SJCRH30 (cell line): ENCODE measurements around the gene DCPS. TPM values are rescaled to one million over a fixed set of nuclear protein-coding genes. Genes with fewer than 3 reads are reported as not detected.

Source experiments
- DNase-seq, 2 experiments: peaks; one replicate each; pipeline ENCODE4 v3.0.0-alpha.2; 2015 to 2020
- H3K27ac ChIP-seq: fragments of 250-450 bp; sonication (Bioruptor Pico); 2 replicates; pipeline ENCODE4 v1.5.1; 2020; ENCODE audit warnings: mild to moderate bottlenecking, moderate library complexity
- H3K27me3 ChIP-seq: fragments of 250-450 bp; sonication (Bioruptor Pico); 2 replicates; pipeline ENCODE4 v1.5.1; 2020; ENCODE audit warnings: mild to moderate bottlenecking, moderate library complexity
- H3K36me3 ChIP-seq: fragments of 250-450 bp; sonication (Bioruptor Pico); 2 replicates; pipeline ENCODE4 v1.5.1; 2020; ENCODE audit warnings: mild to moderate bottlenecking, moderate library complexity
- H3K4me1 ChIP-seq: fragments of 250-450 bp; sonication (Bioruptor Pico); 2 replicates; pipeline ENCODE4 v1.5.1; 2020; ENCODE audit warnings: mild to moderate bottlenecking, moderate library complexity
- H3K4me3 ChIP-seq: fragments of 250-450 bp; sonication (Bioruptor Pico); 2 replicates; pipeline ENCODE4 v1.5.1; 2020; ENCODE audit warnings: mild to moderate bottlenecking, moderate library complexity
- H3K9me3 ChIP-seq: fragments of 250-450 bp; sonication (Bioruptor Pico); replicated peaks from 2 replicates; pipeline ENCODE4 v1.5.1; 2020; ENCODE audit warnings: mild to moderate bottlenecking, moderate library complexity
- total RNA-seq: library from RNA; depleted of rRNA; stranded (reverse); fragments of >200 nt; shearing (Covaris generic); gene quantifications from 2 replicates; pipeline ENCODE4 v1.2.3, GENCODE V29; 2014

The DCPS gene
- total RNA-seq, 1 experiment from 2014 or later, result 21.3 TPM

DNA sequence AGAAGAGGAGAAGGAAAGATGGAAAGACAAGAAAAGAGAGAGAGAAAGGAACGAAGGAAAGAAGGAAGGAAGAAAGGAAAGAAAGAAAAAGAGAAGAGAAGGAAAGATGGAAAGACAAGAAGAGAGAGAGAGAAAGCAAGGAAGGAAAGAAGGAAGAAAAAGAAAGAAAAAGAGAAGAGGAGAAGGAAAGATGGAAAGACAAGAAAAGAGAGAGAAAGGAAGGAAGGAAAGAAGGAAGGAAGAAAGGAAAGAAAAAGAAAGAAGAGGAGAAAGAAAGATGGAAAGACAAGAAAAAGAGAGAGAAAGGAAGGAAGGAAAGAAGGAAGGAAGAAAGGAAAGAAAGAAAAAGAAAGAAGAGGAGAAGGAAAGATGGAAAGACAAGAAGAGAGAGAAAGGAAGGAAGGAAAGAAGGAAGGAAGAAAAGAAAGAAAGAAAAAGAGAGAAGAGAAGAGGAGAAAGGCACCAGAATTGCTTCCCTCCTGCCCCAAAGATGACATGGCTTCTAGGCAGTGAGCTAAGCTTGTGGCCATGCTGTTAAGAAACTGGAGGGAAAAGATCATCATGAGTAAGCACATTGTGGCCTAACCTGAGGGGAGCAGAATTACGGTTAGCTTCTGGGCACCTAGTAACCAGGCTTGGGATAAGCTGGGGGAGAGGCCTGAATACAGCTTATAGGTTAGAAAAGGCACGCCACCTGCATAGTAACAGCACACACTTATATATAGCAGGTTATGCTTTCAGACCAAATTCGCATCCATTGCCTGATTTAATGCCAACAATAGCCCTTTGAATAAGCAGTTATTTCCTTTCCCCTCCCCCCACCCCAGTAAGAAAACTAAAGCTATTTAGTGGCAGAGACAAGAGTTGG is 49.3 kb downstream of the DCPS start:
- Histone ChIP-seq H3K4me3 (no peak overlapping the region), H3K4me1 (peaks cover 3% of the 10 kb centered on the region; the same call in 1 of the 2 replicates), H3K9me3 (no peaks in the 10 kb centered on the region), H3K36me3 (peaks cover 4% of the 10 kb centered on the region; the same call in 1 of the 2 replicates), H3K27ac (no peak overlapping the region), H3K27me3 (no peaks in the 10 kb centered on the region)
- no peak for DNase-seq

DNA sequence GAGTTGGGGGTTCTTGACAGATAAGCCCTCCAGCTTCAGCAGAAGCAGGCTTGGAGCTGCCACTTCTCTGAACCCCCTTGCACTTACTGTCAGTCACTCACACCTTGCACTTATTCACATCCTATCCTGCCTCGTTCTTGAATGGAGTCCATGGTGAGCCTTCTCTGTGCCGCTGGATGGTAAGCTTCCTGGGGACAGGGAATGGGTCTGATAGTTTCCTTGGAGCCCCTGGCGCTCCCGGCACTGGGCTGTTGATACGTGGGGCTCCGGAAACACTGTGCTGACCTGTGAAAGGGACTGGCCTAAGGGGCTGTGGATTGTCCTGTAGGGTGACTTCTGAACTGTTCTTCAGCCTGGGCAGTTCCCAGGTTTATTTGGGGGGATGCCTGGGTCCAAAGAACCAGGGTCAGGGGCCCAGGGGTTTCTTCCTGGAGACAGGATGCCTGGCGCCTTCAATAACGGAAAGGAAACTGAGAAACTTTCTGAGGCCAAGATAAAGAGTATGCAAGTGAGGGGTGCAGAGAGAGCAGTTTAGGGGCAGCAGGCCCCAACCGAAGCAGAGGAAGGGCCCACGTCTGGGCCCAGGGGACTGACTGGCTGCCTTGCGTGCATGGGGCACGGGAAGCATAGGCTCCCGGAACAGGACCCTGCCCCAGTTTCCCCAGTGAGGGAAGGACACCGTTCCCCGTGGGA is 50.9 kb downstream of the DCPS start:
- H3K9me3 ChIP-seq, result no peaks in the 10 kb centered on the region
- peak overlapping the region; percentile 96 for H3K27ac ChIP-seq
- DNase-seq, result no peak
- H3K36me3 ChIP-seq, result peaks cover 4% of the 10 kb centered on the region; the same call in 1 of the 2 replicates
- H3K27me3 ChIP-seq, result no peaks in the 10 kb centered on the region
- peak overlapping the region; percentile 95 for H3K4me3 ChIP-seq
- peaks cover 3% of the 10 kb centered on the region; the same call in 1 of the 2 replicates for H3K4me1 ChIP-seq

DNA sequence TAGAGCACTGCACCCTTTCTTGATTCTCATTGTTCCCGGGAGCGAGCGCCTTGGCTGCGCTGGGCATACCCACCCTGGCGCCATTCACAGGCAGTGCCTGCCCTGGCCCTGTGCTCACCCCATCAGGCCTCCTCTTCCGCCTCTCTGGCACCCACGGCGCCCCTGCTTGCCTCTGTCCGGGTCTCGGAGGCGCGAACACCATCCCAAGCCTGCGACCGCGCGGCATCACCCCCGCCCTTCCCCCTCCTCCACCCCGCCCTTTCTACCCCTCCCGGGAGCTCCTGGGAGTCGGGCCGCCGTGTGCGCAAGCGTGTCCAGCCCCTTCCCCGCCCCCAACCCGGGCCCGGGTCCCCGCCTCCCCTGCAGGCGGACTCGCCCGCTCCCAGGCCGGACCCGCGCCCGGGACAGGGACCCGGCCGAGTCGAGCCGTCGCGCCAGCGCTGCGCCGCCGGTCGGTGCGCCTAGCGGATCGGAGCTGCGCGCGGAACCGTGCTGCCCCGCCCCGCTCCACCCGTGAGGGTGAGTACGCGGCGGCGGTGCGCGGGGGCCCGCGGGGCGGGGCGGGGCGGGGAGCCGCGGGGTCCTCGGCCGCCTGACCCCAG is 51.6 kb downstream of the DCPS start, which contains the start of gene ST3GAL4:
TSS of gene ST3GAL4 (plus strand) at position 363 of the 602 bp plus-strand sequence. CDS start 50,470 bp downstream, outside the sequence.
- Histone ChIP-seq H3K4me1 (peaks cover 3% of the 10 kb centered on the region; the same call in 1 of the 2 replicates), H3K27me3 (no peaks in the 10 kb centered on the region), H3K9me3 (no peaks in the 10 kb centered on the region), H3K36me3 (peaks cover 2% of the 10 kb centered on the region; the same call in 1 of the 2 replicates), H3K4me3 (peak within 1 kb of the TSS; percentile 95), H3K27ac (peak within 1 kb of the TSS; percentile 96)
- peak; percentile 82 to 87 for DNase-seq

DNA sequence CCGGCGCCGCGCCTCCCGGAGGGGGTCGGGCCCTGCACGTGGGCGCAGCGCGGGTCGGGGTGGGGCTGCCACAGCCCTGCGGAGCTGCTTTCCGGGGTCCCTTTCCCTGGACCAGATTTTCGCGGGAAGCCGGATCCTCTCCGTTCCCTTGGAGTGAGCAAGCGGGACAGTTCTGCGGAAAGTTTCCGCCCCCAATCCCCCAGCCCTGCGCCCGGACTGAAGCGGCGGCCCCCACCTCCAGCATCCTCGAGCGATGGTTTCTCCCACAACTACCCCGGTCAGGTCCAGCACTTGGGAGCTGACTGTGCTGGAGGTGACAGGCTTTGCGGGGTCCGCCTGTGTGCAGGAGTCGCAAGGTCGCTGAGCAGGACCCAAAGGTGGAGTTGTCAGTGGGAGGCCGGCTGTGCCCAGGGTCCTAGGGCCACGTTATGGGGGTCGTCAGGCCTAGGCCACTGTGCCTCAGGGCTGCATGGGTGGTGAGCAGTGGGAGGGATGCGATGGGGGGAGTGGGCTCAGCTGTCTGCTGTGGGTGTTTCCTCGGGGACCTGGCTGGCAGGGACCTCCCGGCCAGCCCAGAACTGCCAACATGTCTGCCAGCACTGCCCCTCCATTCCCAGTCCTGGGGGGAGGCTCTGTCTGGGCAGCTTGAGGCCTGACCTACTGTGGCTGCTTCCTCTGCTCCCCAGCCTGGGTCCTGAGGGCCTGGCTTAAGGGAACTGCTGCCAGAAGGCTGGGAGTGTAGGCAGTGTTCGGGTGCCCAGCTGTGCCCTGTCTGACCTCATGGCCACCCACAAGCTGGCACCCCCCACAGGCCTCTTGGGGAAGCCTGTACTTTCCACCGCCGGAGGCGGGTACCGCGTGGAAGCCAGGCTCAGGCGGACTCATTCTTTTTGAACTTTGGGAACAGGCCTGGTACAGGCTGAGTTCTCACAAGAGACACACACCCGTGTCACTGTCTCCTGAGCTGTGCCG is 52.4 kb downstream of the DCPS start:
- Histone ChIP-seq H3K4me1 (peaks cover 3% of the 10 kb centered on the region; the same call in 1 of the 2 replicates), H3K4me3 (peak overlapping the region; percentile 95), H3K36me3 (no peaks in the 10 kb centered on the region), H3K27ac (peak overlapping the region; percentile 64), H3K27me3 (no peaks in the 10 kb centered on the region), H3K9me3 (no peaks in the 10 kb centered on the region)
- peak; percentile 35 to 47 for DNase-seq

DNA sequence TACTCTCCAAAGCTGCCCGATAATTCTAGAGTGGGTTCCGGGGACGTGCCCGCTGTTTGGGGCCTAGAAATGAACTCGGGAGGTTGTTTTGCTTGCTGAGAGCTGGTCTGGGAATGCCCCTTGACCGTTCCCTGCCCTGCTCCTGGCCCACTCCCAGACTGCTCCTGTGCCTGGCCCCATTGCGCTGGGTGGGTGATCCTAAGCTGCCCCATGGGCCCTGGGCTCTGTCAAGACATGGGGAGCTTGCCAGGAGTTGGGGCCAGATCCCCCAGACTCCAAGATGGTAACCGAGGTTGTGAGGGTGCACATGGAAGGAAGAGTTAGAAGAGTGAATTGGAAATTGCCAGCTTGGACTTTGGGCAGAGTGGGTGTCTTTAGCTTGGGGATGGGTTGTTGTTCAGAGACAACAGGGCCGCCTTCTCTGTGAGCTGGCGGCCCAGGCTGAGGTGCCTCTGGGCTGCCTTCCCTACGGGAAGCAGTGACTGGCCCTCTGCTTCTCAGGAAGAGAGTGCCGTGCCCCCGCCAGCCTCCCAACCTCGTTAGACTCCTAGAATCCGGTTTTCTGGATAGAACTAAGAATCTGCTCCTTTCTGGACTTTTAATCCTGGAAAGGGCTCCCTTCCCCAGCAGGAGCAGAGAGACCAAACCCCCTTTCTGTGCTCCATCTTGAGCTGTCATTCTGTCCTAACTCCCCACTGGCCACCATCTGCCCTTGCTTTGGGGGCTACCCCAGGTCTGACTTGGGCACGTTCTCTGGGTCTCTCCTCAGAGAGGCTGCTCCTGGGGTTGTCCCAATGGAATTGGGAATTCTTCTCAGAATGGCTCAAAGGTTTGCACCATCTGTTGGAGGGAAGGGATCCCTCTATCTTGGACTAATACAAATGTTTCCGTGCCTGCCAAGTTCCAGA is 53.4 kb downstream of the DCPS start:
- H3K9me3 ChIP-seq, result no peaks in the 10 kb centered on the region
- no peak overlapping the region; the same call in 1 of the 2 replicates for H3K27ac ChIP-seq
- no peaks in the 10 kb centered on the region for H3K27me3 ChIP-seq
- peak overlapping the region; percentile 95; the same call in 1 of the 2 replicates for H3K4me3 ChIP-seq
- no peaks in the 10 kb centered on the region for H3K36me3 ChIP-seq
- DNase-seq, result no peak
- H3K4me1 ChIP-seq, result peaks cover 3% of the 10 kb centered on the region; the same call in 1 of the 2 replicates

DNA sequence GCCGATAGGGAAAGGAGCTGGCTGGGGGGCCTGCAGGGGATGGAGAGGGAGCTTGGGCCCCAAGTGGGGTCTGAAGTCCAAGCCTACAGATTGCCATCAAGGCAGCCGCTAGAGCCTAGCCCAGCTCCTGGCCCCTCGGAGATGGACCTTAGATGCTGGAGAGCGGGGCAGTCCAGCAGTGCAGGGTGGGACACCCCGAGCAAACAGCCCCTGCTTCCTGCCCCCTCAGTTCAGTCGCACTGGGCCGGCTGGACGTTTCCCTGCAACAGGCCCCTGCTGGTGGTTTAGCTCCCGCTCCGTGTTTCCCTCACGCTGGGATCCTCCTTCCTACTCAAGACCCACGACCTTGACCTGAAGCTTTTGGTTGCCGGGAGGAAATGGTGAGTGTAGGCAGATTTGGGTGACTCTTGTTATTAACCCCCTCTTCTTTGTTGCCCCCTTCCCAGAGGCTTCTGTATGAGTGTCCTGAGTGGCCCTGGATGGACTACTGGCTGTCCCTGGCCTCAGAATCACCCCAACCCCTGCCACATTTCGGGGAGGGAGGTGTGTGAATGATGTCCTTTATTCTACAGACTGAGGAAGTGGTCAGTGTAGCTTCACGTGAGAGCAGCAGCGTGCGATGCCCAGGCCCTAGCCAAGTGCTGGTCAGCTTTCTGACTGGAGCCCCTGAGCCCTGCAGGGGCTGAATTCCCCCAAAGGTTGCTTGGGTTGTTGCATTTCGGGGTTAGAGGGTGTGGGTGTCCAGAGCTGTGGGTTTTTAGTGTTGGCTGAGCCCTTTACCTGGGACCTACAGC is 54.3 kb downstream of the DCPS start:
- Histone ChIP-seq H3K4me1 (peaks cover 3% of the 10 kb centered on the region; the same call in 1 of the 2 replicates), H3K27ac (no peak overlapping the region), H3K36me3 (no peaks in the 10 kb centered on the region), H3K4me3 (no peak overlapping the region), H3K9me3 (no peaks in the 10 kb centered on the region), H3K27me3 (no peaks in the 10 kb centered on the region)
- DNase-seq, result no peak

DNA sequence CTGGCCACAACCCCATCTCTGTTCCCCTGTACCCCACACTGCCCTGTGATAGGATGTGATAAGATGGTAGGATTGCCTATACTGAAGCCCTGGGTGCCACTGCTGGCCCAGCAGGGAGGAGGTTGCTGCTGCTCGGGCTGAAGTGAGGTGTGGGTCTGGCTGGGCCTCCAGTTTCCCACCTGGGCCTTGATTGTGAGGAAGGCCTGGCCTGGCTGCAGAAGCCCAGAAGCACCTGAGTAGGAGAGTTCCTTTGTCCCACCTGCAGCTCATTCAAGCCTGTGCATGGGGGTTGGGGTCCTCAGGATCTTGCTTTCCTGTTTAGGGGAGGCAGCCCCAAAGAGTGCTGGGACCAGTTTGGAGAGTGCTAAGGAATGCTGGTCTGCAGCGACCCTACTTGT is 54.9 kb downstream of the DCPS start:
- H3K4me1 ChIP-seq, result peaks cover 9% of the 10 kb centered on the region; the same call in 1 of the 2 replicates
- no peaks in the 10 kb centered on the region for H3K27me3 ChIP-seq
- DNase-seq, result no peak
- H3K27ac ChIP-seq, result no peak overlapping the region
- no peak overlapping the region for H3K4me3 ChIP-seq
- no peaks in the 10 kb centered on the region for H3K9me3 ChIP-seq
- H3K36me3 ChIP-seq, result no peaks in the 10 kb centered on the region

DNA sequence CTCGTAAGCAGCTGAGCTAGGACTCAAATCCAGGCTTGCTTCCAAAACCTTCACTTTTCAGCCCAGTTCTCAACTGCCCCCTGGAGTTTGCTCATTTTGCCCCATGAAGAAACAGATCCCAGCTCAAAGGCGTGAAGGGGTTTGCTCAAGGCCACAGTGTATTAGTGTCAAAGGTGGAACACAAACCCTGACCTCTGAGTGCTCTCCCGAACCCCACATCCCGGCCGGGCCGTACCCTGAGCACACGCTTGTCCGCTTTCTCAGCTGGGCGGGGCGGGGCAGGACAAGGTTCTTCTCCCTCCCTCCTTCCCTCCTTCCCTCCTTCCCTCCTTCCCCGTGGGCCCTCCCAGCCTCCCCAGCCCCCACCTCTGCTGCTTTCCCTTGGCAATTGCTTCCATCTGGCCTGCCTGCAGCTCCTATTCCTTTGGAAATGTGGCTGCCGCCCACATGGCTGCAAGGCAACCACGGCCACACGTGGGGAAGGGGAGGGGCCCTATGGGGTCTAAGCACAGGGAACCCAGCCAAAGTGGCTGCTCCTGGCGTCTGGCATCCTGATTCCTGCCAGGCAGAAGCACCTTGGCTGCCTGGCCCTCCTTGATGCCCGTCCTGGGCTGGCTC is 55.7 kb downstream of the DCPS start:
- Histone ChIP-seq H3K4me1 (peaks cover 11% of the 10 kb centered on the region; the same call in 1 of the 2 replicates), H3K27ac (no peak overlapping the region), H3K9me3 (no peaks in the 10 kb centered on the region), H3K4me3 (no peak overlapping the region), H3K36me3 (no peaks in the 10 kb centered on the region), H3K27me3 (no peaks in the 10 kb centered on the region)
- DNase-seq, result no peak

DNA sequence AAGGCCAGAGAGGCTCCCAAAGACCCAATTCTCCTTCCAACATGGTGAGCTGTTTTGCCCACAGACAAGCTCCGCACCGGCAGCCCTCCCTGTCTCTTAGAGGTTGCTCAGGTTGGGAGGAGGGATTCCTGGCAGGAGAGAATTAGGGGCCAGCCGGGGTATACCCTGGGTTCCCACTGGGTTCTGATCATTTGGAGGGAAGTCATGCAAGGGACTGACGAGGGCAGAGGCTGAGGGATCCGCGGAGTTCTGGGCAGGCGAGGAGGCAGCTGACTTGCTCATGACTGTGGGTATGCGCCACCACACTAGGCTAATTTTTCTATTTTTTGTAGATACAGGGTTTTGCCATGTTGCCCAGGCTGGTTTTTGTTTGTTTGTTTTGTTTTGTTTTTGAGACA is 56.2 kb downstream of the DCPS start:
- DNase-seq, result no peak
- Histone ChIP-seq H3K4me3 (no peak overlapping the region), H3K27me3 (no peaks in the 10 kb centered on the region), H3K36me3 (no peaks in the 10 kb centered on the region), H3K4me1 (peaks cover 11% of the 10 kb centered on the region; the same call in 1 of the 2 replicates), H3K27ac (no peak overlapping the region), H3K9me3 (no peaks in the 10 kb centered on the region)

DNA sequence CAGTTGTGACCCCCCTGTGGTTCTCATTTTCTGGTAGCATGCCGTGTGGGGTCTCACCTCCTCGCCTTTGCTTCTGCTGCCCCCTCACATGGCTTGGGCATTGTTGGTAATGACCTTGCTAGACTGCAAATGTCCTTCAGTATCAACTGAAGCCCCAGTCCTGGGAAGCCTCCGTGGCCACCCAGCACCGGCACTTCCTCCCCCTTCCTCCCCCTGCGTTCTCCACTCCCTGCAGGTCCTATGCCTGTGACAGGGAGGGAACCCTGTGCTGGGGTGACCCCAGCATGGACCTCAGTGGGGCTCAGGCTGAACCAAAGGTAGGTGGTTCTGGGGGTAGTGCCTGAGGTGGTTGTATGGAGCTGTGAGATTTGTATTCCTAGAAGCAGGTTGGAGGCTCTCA is 57.5 kb downstream of the DCPS start:
- no peaks in the 10 kb centered on the region for H3K36me3 ChIP-seq
- no peak for DNase-seq

DNA sequence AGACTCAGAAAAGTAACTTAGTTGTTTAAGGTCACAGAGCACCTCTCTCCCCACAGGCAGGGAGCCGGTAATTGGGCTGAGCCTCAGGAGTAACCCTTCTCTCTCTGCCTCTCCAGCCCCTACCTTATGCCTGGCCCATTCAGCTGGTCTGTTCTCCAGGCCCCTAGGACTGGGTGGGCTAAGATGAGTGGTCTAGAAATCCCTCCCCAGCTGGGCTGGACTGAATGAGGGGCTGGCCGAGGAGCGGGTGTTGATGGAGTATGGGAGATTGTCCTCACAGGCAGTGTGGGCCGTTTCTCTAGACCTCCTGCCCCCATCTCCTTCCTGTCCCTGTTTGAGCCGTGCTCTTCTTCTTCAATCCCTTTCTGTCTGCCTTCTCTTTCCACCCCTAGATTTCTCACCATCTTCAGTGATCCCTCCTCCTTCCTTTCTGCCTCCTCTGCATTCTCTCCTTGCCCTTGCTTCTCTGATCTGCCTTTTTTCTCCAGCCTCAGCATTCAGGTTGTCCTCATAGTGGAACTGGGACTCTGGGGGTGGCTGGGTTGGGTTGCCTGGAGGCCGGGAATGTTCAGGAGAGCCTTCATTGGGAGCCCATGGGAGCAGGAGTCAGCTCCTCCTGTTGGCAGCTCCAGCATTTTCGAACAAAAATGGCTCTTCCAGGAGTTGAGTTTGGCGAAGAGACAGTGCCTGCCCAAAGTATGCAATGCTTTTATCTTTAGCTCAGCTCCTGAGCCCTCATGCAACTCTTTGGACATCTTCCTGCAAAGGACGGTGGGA is 59.2 kb downstream of the DCPS start:
- H3K4me1 ChIP-seq, result peaks cover 8% of the 10 kb centered on the region; the same call in 1 of the 2 replicates
- peak overlapping the region; percentile 66 for H3K27ac ChIP-seq
- DNase-seq, result no peak
- no peak overlapping the region for H3K4me3 ChIP-seq
- no peaks in the 10 kb centered on the region for H3K9me3 ChIP-seq
- H3K27me3 ChIP-seq, result no peaks in the 10 kb centered on the region
- no peaks in the 10 kb centered on the region for H3K36me3 ChIP-seq

More for the DNA sequence above, 57.5 kb downstream of the DCPS start:
- no peak overlapping the region for H3K27ac ChIP-seq
- no peaks in the 10 kb centered on the region for H3K9me3 ChIP-seq
- H3K4me1 ChIP-seq, result peaks cover 11% of the 10 kb centered on the region; the same call in 1 of the 2 replicates
- H3K4me3 ChIP-seq, result no peak overlapping the region
- no peaks in the 10 kb centered on the region for H3K27me3 ChIP-seq
